Right ventricle myocardium inferior (tissue), 1 donor: ENCODE data around the gene LTO1. TPM values are rescaled to one million over a fixed set of nuclear protein-coding genes. Genes with fewer than 3 reads are reported as not detected.
"Not testable (repeated sequence)": the region's sequence is repeated elsewhere in the genome, so short reads cannot be mapped to it uniquely, and the experiment has no call there.

Experiments
- ATAC-seq: fragments of 200-7000 bp; cut with Tn5 transposase; one replicate; pipeline ENCODE4 v1.9.1; 2020; ENCODE audit warnings: mild to moderate bottlenecking, moderate library complexity
- DNase-seq: peaks from one replicate; pipeline ENCODE4 v3.0.0; 2021; ENCODE audit errors: missing footprints
- intact Hi-C: fragments of 100-400 bp; cut with DNase I; formaldehyde crosslinking; loops from one replicate; pipeline ENCODE4 v1.11.0; 2022
- total RNA-seq: library from RNA; stranded (reverse); fragmentation: NEBNext Ultra II Directional; extraction: Animal tissue kit (Norgen Biotek cat#: 25700); gene quantifications from one replicate; pipeline ENCODE4 v1.2.1, GENCODE V29; 2021
- donor health status: DM: no; HTN: yes; CAD: no; lungs with severe emphysema.

The LTO1 gene
- total RNA-seq, 1 donor from 2014 or later, result 9.2 TPM

DNA sequence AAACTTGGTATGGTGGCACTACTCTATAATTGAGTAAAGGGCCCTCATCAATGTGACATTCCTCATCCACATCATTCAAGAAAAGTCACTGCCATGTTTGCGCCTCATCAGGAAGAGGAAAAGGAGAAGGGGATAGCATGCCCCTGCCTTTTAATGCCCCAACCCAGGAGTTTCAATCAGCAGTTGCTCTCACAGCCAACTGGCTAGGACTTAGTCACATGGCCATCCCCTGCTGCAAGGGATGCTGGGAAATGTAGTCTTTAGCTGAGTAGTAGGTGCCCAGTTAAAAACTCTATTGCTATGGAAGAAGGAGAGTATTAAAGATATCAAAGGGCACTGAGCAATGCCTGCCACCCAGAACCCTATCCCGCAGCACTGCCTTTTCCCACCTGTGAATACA lies 45.1 kb downstream of the LTO1 start:
- DNase-seq (no peak), ATAC-seq (no peak)
- intact Hi-C loops, result no loop called here

DNA sequence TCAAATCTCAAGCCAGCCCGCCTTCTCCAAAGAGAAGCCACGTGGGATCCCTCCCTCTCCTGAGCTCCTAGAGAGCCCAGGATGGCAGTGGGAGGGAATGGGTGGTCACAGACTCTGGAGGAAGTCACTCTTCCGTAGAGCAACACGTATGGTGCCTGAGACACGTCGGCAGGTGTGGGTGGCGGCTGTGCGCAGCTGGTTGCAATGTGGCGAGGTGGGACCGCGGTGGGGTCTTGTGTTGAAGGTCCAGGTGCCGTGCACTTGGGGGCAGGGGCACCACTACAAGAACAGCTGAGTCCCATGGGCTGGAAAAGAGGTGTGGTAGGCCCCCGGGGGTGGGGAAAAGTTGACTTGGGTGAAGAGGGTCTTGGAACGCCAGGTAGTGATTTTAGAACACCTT lies 47.6 kb downstream of the LTO1 start:
- DNase-seq, result no peak
- intact Hi-C loops, result no loop called here
- no peak for ATAC-seq

DNA sequence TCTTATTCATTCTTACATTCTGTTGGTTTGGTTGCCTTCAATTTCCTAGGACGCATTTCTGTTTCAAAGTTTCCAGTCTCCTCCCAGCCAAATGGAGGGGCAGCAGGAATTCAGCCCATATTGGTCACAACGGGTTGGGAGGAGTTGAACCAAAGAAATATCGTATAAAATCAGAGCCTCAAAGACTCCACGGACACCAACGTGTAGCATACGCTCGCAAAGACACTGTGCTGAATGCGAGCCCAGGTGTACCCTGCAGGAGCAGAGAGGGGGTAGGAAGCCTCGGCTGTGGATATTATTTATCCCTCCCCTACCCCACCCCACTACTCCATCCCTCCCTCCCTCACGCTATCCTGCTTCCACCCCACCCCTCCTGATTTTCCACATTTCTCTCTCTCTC lies 49.7 kb downstream of the LTO1 start:
- DNase-seq (no peak), ATAC-seq (no peak)
- intact Hi-C loops, result no loop called here

DNA sequence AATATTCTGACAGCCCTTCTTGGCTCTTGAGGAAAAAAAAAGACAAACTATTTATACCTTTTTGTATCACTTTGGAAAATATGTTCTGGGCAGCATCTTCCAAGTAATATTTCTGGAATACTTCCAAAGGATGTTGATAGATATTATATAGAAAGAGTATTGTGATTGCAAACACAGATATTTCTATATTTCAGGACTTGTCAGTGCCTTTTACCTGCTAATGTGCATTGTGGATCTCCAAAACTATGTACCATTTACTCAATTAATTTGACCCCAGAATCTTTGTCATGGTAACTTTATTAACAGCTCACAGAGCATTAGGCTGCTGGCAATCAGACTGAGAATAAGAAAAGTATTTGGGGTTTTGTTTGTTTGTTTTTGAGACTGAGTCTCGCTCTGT lies 50.9 kb downstream of the LTO1 start:
- DNase-seq, result no peak
- no peak for ATAC-seq
- intact Hi-C loops, result no loop called here

DNA sequence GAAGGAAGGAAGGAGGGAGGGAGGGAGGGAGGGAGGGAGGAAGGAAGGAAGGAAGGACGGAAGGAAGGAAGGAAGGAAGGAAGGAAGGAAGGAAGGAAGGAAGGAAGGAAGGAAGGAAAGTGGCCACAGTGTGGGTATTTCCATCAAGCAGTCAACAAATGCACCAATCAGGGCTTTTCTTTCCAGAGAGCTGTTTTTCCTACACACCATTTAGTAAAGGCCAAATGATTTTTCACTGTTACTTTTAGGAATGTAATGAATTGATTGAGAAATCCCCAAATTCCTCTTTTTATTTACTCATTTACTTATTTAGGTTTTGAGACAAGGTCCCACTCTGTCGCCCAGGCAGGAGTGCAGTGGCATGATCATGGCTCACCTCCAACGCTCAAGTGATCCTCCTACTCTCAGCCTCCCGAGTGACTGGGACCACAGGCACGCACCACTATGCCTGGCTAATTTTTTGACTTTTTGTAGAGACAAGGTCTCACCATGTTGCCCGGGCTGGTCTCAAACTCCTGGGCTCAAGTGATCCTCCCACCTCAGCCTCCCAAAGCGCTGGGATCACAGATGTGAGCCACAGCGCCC lies 53.0 kb downstream of the LTO1 start:
- DNase-seq, ATAC-seq, intact Hi-C loops: not testable (repeated sequence)

DNA sequence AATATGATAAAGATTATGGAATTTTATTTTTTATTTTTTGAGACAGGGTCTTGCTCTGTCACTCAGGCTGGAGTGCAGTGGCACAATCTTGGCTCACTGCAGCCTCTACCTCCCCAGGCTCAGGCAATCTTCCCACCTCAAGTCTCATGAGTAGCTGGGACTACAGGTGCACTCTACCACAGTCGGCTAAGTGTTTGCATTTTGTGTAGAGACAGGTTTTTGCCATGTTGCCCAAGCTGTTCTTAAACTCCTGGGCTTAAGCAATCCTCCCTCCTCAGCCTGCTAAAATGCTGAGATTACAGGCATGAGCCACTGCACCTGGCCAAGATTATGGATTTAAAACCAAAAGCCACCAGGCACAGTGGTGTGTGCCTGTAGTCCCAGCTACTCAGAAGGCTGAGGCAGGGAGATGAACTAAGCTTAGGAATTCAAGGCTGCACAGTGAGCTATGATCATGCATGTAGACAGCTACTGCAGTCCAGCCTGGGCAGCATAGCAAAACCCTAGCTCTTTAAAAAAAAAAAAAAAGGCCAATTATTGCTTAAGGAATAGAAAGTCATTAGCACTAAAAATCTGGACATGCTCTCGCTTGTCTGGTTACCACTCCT lies 54.4 kb downstream of the LTO1 start:
- DNase-seq (no peak), ATAC-seq (no peak)
- intact Hi-C loops, result no loop called here

DNA sequence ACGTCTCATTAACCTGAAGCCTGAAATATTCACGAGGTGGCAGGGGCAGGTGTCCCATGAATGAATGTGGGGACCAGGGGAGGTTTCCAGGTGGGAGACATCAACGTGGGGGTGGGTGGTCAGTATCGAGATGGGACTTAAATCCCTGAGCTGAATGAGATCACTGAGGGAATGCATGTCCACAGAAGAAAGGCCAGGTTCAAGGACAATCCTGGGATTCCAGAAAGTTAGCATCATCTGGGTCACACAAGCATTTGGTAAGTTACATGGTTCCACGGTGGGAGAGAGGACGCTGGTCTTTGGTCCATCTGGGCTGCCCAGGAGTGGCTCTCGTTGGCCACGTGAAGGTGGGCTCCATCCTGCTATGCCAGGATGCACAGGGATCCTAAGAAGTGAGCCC lies 56.9 kb downstream of the LTO1 start:
- intact Hi-C loops, result no loop called here
- DNase-seq, result no peak
- ATAC-seq, result no peak

DNA sequence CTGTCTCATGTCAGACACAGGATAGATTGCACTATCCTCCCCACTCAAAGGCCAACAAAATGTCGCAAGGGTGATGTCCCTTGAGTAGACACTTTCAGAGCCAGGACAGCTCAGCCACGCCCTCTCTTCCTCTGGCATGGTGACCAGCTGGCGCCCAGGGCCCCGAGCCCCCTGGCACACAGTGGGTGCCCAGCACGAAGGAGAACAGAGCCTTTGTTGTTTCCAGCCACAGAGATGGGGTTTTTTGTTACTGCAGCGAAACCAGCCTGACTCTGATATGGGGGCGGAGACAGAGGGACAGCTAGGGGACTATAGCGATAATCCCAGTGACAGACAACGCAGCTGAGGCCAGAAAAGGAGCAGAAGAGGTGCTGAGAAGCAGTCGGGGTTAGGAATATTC lies 57.5 kb downstream of the LTO1 start:
- no peak for ATAC-seq
- DNase-seq, result no peak
- intact Hi-C loops, result no loop called here

DNA sequence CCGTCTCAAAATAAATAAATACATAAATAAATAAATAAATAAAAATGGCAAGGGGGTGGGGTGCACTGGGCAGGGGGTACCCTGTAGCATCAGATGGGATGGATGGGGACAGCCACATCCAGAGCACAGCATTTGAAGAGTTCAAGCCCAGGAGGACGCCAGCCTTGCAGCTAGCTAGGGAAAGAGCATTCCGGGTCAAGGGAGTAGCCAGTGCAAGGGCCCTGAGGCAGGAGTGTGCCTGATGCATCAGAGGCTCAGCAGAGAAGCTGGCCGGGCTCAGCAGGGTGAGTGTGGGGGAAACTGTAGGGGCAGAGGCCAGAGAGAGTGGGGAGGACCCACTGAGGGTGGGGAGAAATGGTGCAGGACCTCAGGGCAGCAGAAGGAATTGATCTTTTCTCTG lies 57.9 kb downstream of the LTO1 start:
- intact Hi-C loops, result no loop called here
- ATAC-seq (no peak), DNase-seq (no peak)

Other genes with a start within 250 kb of the LTO1 start
- gene LINC01488, start 193.7 kb downstream of the LTO1 start, total RNA-seq, result 0.08 TPM
- gene CCND1, start 34.2 kb downstream of the LTO1 start, total RNA-seq, result 145 TPM
- gene FGF19, start 28.7 kb upstream of the LTO1 start, total RNA-seq, result not detected
- not detected for gene FGF4, start 100.0 kb upstream of the LTO1 start, total RNA-seq
- gene FGF3, start 144.1 kb upstream of the LTO1 start, total RNA-seq, result not detected